HUES64 (cell line): ENCODE results near the gene CRIP1.
A peak's percentile ranks its signal among the peaks of the same experiment; 100 is the strongest.

Experiments used
- H3K27ac ChIP-seq: 2 replicates; pipeline ENCODE4 v1.7.0; 2013; ENCODE audit warnings: low read depth, low read length, inconsistent platforms
- H3K27me3 ChIP-seq: 2 replicates; pipeline ENCODE4 v1.6.1; 2013; ENCODE audit warnings: mild to moderate bottlenecking, low read length; ENCODE audit not compliant: insufficient read depth
- H3K36me3 ChIP-seq: 2 replicates; pipeline ENCODE4 v1.6.1; 2013; ENCODE audit warnings: mild to moderate bottlenecking, low read length; ENCODE audit not compliant: insufficient read depth
- H3K4me1 ChIP-seq: 2 replicates; pipeline ENCODE4 v1.6.1; 2013; ENCODE audit warnings: mild to moderate bottlenecking, low read length, moderate library complexity; ENCODE audit not compliant: insufficient read depth
- H3K4me3 ChIP-seq: 2 replicates; pipeline ENCODE4 v1.5.1; 2013; ENCODE audit warnings: mild to moderate bottlenecking, low read length, moderate library complexity
- H3K9ac ChIP-seq: 2 replicates; pipeline ENCODE4 v1.6.1; 2013; ENCODE audit warnings: mild to moderate bottlenecking, low read depth, low read length
- H3K9me3 ChIP-seq: 2 replicates; pipeline ENCODE4 v1.6.1; 2013; ENCODE audit warnings: low read depth, low read length; ENCODE audit not compliant: insufficient read depth
- WGBS: fragments of 150-250, 120-280 bp; methylation state at CpG from one replicate; pipeline ENCODE4 v1.1.7; 2013; ENCODE audit warnings: missing lambda C conversion rate; 5-methylcytosine and 5-hydroxymethylcytosine counted together

Gene CRIP1

DNA sequence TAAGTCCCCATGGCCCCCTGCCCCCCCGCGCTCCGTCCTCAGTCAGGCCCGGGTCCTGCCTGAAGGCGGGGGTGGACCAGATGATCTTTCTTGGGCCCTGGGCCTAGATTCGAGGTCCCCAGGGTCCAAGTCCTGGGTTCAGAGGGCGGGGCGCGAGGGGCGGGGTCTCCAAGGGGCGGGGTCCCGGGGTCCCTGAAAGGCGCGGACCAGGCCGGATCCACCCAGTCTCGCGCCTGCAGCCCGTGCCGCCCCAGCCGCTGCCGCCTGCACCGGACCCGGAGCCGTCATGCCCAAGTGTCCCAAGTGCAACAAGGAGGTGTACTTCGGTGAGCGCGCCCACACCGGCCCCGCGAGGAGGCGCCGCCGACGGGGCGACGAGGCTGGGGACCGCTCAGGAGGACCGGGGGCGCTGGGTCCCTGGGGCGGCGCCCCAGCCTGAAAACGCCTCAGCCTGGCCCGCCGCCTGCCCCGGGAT lies 325 bp downstream of the CRIP1 start:
- 3% methylated on average over 45 of the region's 45 CpGs for WGBS
- Histone ChIP-seq H3K9ac (peak overlapping the region; percentile 20; the same call in 1 of the 2 replicates), H3K27ac (no peak overlapping the region), H3K4me1 (peaks cover 9% of the 10 kb centered on the region), H3K4me3 (peak overlapping the region; percentile 47), H3K36me3 (no peaks in the 10 kb centered on the region), H3K9me3 (no peaks in the 10 kb centered on the region), H3K27me3 (peaks cover 74% of the 10 kb centered on the region)

- 11% methylated on average over 48 of the region's 48 CpGs for WGBS
Observed at GRCh38 chr14:105487449-105487985, 831 bp downstream of the CRIP1 start.

DNA sequence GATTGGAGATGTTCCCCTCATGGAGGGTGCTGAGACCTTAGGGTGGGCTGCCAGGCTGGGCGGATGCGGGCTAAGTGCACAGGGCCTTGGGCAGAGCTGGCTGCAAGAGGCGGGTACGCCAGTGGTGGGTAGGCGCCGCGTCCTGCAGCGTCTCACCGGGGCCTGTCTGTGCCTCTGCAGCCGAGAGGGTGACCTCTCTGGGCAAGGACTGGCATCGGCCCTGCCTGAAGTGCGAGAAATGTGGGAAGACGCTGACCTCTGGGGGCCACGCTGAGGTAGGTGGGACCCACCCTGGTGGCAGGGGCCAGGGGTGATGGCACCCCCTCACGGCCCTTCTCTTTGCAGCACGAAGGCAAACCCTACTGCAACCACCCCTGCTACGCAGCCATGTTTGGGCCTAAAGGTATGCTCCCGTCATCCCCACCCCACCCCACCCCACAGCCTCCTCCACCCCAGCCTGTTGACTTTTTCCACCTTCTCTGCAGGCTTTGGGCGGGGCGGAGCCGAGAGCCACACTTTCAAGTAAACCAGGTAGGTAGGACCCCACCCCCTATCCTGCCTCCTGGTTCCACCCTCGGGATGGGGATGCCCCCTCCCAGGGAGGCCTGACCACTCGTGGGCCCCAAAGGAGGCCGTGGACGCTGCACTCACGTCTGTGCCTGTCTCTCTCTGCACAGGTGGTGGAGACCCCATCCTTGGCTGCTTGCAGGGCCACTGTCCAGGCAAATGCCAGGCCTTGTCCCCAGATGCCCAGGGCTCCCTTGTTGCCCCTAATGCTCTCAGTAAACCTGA lies 1.5 kb downstream of the CRIP1 start:
- no peak overlapping the region for H3K9ac ChIP-seq
- H3K4me1 ChIP-seq: peaks cover 5% of the 10 kb centered on the region; the same call in 1 of the 2 replicates
- no peak overlapping the region for H3K27ac ChIP-seq
- no peaks in the 10 kb centered on the region for H3K9me3 ChIP-seq
- WGBS: 80% methylated on average over 26 of the region's 26 CpGs
- H3K27me3 ChIP-seq: peaks cover 62% of the 10 kb centered on the region
- no peaks in the 10 kb centered on the region for H3K36me3 ChIP-seq
- peak overlapping the region; percentile 47; the same call in 1 of the 2 replicates for H3K4me3 ChIP-seq

More at GRCh38 chr14:105487449-105487985, 831 bp downstream of the CRIP1 start:
- Histone ChIP-seq H3K27me3 (peaks cover 69% of the 10 kb centered on the region), H3K27ac (no peak overlapping the region), H3K36me3 (no peaks in the 10 kb centered on the region), H3K9ac (peak overlapping the region; percentile 20; the same call in 1 of the 2 replicates), H3K4me3 (peak overlapping the region; percentile 47), H3K4me1 (peaks cover 5% of the 10 kb centered on the region; the same call in 1 of the 2 replicates), H3K9me3 (no peaks in the 10 kb centered on the region)

DNA sequence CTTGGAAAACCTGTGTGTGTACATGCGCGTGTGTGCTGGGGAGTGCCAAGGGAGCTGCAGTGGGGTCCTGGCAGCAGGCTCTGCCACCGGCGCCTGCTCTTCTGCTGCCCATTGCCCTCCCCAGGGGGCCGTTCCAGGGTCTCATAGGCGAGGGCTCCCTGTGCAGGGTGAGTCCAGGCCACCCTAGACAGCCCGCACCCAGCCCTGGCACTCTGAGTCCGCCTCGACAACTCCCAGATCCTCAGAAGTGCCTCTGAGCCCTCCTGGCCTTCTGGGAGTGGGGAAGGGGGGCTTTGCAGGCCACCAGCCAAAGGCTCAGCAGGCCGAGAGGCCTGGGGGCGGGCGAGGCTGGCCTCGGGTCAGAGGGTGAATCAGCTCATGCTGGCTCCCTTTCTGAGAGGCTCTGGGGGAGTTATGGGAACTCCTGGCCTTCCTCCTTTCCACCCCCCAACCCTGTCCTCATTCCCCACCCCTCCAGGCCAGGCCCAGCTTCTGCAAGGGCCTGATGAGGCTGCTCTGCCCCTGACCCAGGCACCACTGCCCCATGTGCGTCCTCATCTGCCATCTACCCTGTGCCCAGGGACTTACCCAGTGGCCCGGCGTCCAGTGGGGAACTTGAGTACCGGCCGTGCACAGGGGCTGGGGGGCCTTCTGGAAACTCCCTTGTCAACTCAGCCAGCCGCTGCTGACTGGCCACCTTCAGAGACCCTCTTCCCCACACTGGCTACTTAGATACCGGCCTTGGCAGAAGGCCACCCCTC lies 2.3 kb downstream of the CRIP1 start:
- H3K36me3 ChIP-seq: no peaks in the 10 kb centered on the region
- H3K4me1 ChIP-seq: peaks cover 5% of the 10 kb centered on the region; the same call in 1 of the 2 replicates
- no peaks in the 10 kb centered on the region for H3K9me3 ChIP-seq
- H3K27ac ChIP-seq: no peak overlapping the region
- H3K27me3 ChIP-seq: peaks cover 56% of the 10 kb centered on the region
- no peak overlapping the region for H3K9ac ChIP-seq
- H3K4me3 ChIP-seq: 0 out of 2 replicates have a peak overlapping the region, but pooled peaks have one; percentile 54
- 79% methylated on average over 20 of the region's 20 CpGs for WGBS

GRCh38 chr14:105489542-105490266 lies 3.0 kb downstream of the CRIP1 start:
- no peaks in the 10 kb centered on the region for H3K36me3 ChIP-seq
- WGBS: 3% methylated on average over 43 of the region's 44 CpGs
- H3K27ac ChIP-seq: no peak overlapping the region
- no peaks in the 10 kb centered on the region for H3K9me3 ChIP-seq
- peak overlapping the region; percentile 54 for H3K4me3 ChIP-seq
- H3K4me1 ChIP-seq: peaks cover 5% of the 10 kb centered on the region; the same call in 1 of the 2 replicates
- H3K27me3 ChIP-seq: peaks cover 49% of the 10 kb centered on the region
- 0 out of 2 replicates have a peak overlapping the region, but pooled peaks have one; percentile 64 for H3K9ac ChIP-seq

DNA sequence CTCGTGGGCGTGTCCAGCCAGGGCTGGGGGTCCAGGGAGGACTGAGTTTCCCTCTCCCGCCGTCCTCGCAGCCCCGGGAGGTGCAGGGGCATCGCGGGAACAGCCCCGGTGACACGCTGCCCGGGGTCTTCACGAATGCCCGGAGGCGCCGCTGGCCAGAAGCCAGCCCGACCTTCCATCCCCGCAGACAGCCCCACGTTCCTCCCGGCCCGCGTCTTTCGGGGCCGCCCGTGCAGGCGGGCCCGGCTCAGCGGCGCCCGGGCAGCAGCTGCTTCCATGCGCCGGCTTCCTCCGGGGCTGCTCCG lies 3.5 kb downstream of the CRIP1 start:
- no peaks in the 10 kb centered on the region for H3K36me3 ChIP-seq
- under 1% methylated on average over 33 of the region's 33 CpGs for WGBS
- H3K27ac ChIP-seq: peak overlapping the region; percentile 74; the same call in 1 of the 2 replicates
- H3K4me1 ChIP-seq: peaks cover 5% of the 10 kb centered on the region; the same call in 1 of the 2 replicates
- peak overlapping the region; percentile 54 for H3K4me3 ChIP-seq
- peaks cover 43% of the 10 kb centered on the region for H3K27me3 ChIP-seq
- no peaks in the 10 kb centered on the region for H3K9me3 ChIP-seq
- H3K9ac ChIP-seq: peak overlapping the region; percentile 64

DNA sequence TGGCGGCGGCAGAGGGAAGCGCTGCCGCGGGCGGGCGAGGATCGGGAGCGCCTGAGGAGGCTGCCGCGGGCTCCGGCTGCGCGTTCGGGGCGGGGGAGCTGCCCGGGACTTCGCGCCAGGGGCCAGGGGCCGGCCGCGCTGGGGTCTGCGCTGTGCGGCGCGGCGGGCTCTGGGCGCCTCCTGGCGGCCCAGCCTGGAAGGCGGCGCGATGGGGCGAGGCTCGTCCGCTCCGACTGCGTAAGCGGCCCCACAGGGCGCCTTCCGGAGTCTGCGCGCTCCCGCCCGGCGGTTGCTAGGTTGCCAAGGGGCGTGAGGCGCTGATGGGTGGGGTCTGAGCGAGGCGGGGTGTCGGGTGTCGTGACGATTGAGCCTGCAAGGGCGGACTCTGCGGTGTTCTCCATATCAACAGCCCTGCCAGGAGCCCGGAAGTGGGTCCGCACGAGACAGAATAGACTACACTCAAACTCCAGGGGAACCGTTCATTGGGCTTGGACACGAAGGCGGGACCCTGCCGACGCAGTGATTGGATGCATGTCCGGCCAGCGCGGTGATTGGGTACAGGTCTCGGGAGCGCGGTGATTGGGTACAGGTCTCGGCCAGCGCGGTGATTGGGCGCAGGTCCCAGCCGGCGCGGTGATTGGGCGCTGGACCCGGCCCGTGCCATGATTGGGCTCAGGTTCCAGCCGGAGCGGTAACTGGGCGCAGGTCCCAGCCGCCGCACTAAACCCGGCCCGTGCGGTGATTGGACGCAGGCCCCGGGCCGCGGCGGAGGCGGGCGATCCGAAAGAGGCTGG lies 4.1 kb downstream of the CRIP1 start, which contains the start of gene TEDC1:
TSS of gene TEDC1 (plus strand) at position 675 of the 794 bp plus-strand sequence. CDS start 130 bp downstream, outside the sequence.
- H3K27me3 ChIP-seq: peaks cover 38% of the 10 kb centered on the region
- under 1% methylated on average over 94 of the region's 94 CpGs for WGBS
- H3K36me3 ChIP-seq: no peaks in the 10 kb centered on the region
- H3K9me3 ChIP-seq: no peaks in the 10 kb centered on the region
- H3K4me3 ChIP-seq: peak within 1 kb of the TSS; percentile 73
- peak within 1 kb of the TSS; percentile 91; the same call in 1 of the 2 replicates for H3K27ac ChIP-seq
- H3K4me1 ChIP-seq: peaks cover 5% of the 10 kb centered on the region; the same call in 1 of the 2 replicates
- peak within 1 kb of the TSS; percentile 74 for H3K9ac ChIP-seq

- 3% methylated on average over 53 of the region's 53 CpGs for WGBS
- Histone ChIP-seq H3K4me1 (peaks cover 5% of the 10 kb centered on the region; the same call in 1 of the 2 replicates), H3K27ac (peak overlapping the region; percentile 91; the same call in 1 of the 2 replicates), H3K4me3 (peak overlapping the region; percentile 73), H3K36me3 (no peaks in the 10 kb centered on the region), H3K9me3 (no peaks in the 10 kb centered on the region), H3K27me3 (peaks cover 31% of the 10 kb centered on the region), H3K9ac (peak overlapping the region; percentile 74)
Observed at GRCh38 chr14:105491366-105491973, 4.8 kb downstream of the CRIP1 start.

DNA sequence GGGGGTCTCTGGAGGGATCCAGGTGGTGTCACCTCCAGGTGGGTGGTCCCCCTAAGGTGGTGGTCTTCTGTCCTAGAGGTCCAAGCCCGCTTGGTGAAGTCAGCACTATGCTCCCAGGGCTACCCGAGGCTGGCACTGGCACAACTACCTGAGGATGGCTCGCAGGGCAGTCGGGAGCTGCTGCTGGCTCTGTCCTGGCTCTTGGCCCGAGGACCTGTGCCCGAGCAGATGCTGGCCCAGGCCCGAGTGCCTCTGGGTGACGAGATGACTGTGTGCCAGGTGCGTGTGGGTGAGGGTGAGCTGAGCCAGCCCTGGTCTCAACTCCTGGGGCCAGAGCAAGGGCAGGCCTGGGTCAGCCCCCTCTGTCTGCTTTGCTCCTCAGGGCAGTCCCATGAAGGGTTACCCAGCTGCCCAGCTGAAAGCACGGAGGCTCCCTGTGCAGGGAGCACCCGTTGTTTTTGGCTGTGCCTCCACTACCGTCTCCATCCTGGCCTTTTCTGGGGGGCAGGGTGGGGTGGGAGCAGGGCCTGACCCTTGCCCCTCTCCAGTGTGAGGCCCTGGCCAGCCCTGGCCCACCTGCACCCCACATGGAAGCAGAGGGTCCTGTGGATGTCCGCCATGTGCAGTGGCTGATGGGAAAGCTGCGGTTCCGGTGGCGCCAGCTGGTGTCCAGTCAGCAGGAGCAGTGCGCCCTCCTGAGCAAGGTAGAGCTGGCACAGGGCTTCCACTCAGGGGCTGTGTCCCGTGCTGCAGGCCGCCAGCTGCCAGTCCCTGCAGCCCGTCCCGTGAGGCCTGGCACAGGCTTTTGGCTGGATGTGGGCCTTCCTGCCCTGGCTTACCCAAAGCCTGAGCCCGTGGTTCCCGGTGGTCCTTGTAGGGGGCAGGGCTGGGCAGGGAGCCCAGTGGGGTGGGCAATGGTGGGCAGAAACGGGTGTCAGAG lies 5.6 kb downstream of the CRIP1 start:
- H3K9me3 ChIP-seq: no peaks in the 10 kb centered on the region
- peak overlapping the region; percentile 40 for H3K4me3 ChIP-seq
- no peak overlapping the region for H3K9ac ChIP-seq
- H3K27ac ChIP-seq: no peak overlapping the region
- H3K36me3 ChIP-seq: no peaks in the 10 kb centered on the region
- 93% methylated on average over 24 of the region's 24 CpGs for WGBS
- H3K4me1 ChIP-seq: peaks cover 5% of the 10 kb centered on the region; the same call in 1 of the 2 replicates
- H3K27me3 ChIP-seq: peaks cover 23% of the 10 kb centered on the region
